HCT116 (cell line): Measurements from ENCODE around the gene GTF2H4. TPM values are rescaled to one million over a fixed set of nuclear protein-coding genes. Genes with fewer than 3 reads are reported as not detected.

Experiments
- ATAC-seq: fragments of 200-7000 bp; cut with Tn5 transposase; 2 replicates; pipeline ENCODE4 v1.9.1; 2020; ENCODE audit warnings: mild to moderate bottlenecking, moderate library complexity
- BruUV-seq: library from RNA; stranded (reverse); fragments of 400-500 nt; replicated peaks from 2 replicates; lab custom pipeline; 2021; lab: Mats Ljungman, UMichigan
- CTCF ChIA-PET: fragments of 300-600 bp; sonication (Branson Sonifier 250); formaldehyde crosslinking; loops from one replicate; lab custom pipeline; 2021; ENCODE audit warnings: antibody characterized with exemption; lab: Charles Lee
- POLR2A ChIA-PET: fragments of 300-600, 350-600 bp; sonication (Branson Sonifier 250); formaldehyde crosslinking; loops from one replicate; lab custom pipeline; 2021; ENCODE audit warnings: antibody characterized with exemption; lab: Charles Lee
- RAD21 ChIA-PET, 2 experiments: fragments of 300-600 bp; sonication (Branson Sonifier 250); formaldehyde crosslinking; loops; one replicate each; lab custom pipeline; 2023; ENCODE audit warnings: low total read pairs in 2 of 2; ENCODE audit not compliant: uncharacterized antibody in 2 of 2, unreplicated experiment in 2 of 2, low non-redundant PET in 1 of 2; lab: Charles Lee
- DNase-seq: peaks from one replicate; pipeline ENCODE4 v3.0.0-alpha.2; 2010; ENCODE audit warnings: low read depth, low spot score
- H2AFZ ChIP-seq: fragments of 200-600 bp; shearing (Covaris generic), sonication (generic); 2 replicates; pipeline ENCODE4 v1.6.1; 2017; ENCODE audit warnings: low read depth, mixed run types, mixed read lengths, antibody characterized with exemption, low read length; ENCODE audit not compliant: poor library complexity, severe bottlenecking
- H3K27ac ChIP-seq: 2 replicates; pipeline ENCODE4 v1.5.1; 2012; ENCODE audit warnings: low read depth, low read length
- H3K27me3 ChIP-seq: fragments of 200-600 bp; sonication (generic); 2 replicates; pipeline ENCODE4 v1.6.1; 2016; ENCODE audit warnings: mixed run types, low read length, mixed read lengths; ENCODE audit not compliant: insufficient read depth
- H3K36me3 ChIP-seq, 2 experiments: fragments of 200-500 bp in 1 of 2; fragments of 200-600 bp in 1 of 2; sonication (Bioruptor generic) in 1 of 2; sonication (generic) in 1 of 2; 2 replicates each; pipeline versions ENCODE4 v1.5.1 to v1.6.1; 2014 to 2016; ENCODE audit warnings: low read length in 2 of 2, inconsistent platforms in 1 of 2, mixed read lengths in 1 of 2, mixed run types in 1 of 2; ENCODE audit not compliant: insufficient read depth in 2 of 2, control insufficient read depth in 1 of 2
- H3K4me1 ChIP-seq, 2 experiments: fragments of 200-600 bp in 1 of 2; sonication (generic) in 1 of 2; 2 replicates each; pipeline versions ENCODE4 v1.5.1 to v1.6.1; 2012 to 2017; ENCODE audit warnings: low read length in 2 of 2, inconsistent platforms in 1 of 2, mild to moderate bottlenecking in 1 of 2, mixed read lengths in 1 of 2, mixed run types in 1 of 2, moderate library complexity in 1 of 2; ENCODE audit not compliant: insufficient read depth in 2 of 2, control insufficient read depth in 1 of 2
- H3K4me2 ChIP-seq: fragments of 200-600 bp; sonication (generic); 2 replicates; pipeline ENCODE4 v1.6.1; 2017; ENCODE audit warnings: mixed run types, low read length, mixed read lengths
- H3K4me3 ChIP-seq, 2 experiments: fragments of 200-600 bp in 1 of 2; sonication (generic) in 1 of 2; replicated peaks in 1 of 2; 2 replicates each; pipeline ENCODE4 v1.5.1; 2011 to 2016; ENCODE audit warnings: low read length in 2 of 2, control low read depth in 1 of 2, low read depth in 1 of 2, mild to moderate bottlenecking in 1 of 2, mixed read lengths in 1 of 2, mixed run types in 1 of 2
- H3K79me2 ChIP-seq: fragments of 200-600 bp; sonication (generic); 2 replicates; pipeline ENCODE4 v1.6.1; 2017; ENCODE audit warnings: mild to moderate bottlenecking, mixed run types, low read length, moderate library complexity, mixed read lengths; ENCODE audit not compliant: insufficient read depth
- H3K9ac ChIP-seq: fragments of 200-600 bp; sonication (generic); 2 replicates; pipeline ENCODE4 v1.6.1; 2016; ENCODE audit warnings: low read length, mixed read lengths
- H3K9me2 ChIP-seq: fragments of 200-600 bp; sonication (generic), shearing (Covaris generic); 2 replicates; pipeline ENCODE4 v1.6.1; 2017; ENCODE audit warnings: mixed run types, mild to moderate bottlenecking, moderate library complexity; ENCODE audit not compliant: insufficient read depth
- H3K9me3 ChIP-seq, 2 experiments: fragments of 200-500 bp in 1 of 2; fragments of 200-600 bp in 1 of 2; sonication (Bioruptor generic) in 1 of 2; sonication (generic) in 1 of 2; 2 replicates each; pipeline ENCODE4 v1.6.1; 2014 to 2017; ENCODE audit warnings: low read length in 2 of 2, mixed read lengths in 2 of 2, inconsistent platforms in 1 of 2, low read depth in 1 of 2, mild to moderate bottlenecking in 1 of 2, mixed run types in 1 of 2, moderate library complexity in 1 of 2; ENCODE audit not compliant: control insufficient read depth in 1 of 2, insufficient read depth in 1 of 2
- H4K20me1 ChIP-seq: fragments of 200-600 bp; sonication (generic), shearing (Covaris generic); 2 replicates; pipeline ENCODE4 v1.6.1; 2017; ENCODE audit warnings: mixed run types, mild to moderate bottlenecking, moderate library complexity; ENCODE audit not compliant: insufficient read depth
- CBX3 ChIP-seq: IDR thresholded peaks from 2 replicates; pipeline ENCODE4 v1.6.1; 2012; ENCODE audit warnings: low read depth
- CTCF ChIP-seq, 3 experiments: fragments of 200-600 bp in 1 of 3; sonication (generic) in 1 of 3; IDR thresholded peaks in 2 of 3; conservative IDR thresholded peaks in 1 of 3; 2 replicates each; pipeline ENCODE4 v1.5.1; 2012 to 2017; ENCODE audit warnings: low read depth in 2 of 3, low read length in 2 of 3, antibody characterized with exemption in 1 of 3, borderline replicate concordance in 1 of 3, control low read depth in 1 of 3, mild to moderate bottlenecking in 1 of 3, mixed read lengths in 1 of 3, mixed run types in 1 of 3, moderate library complexity in 1 of 3; ENCODE audit not compliant: insufficient read depth in 1 of 3
- ELF1 ChIP-seq: IDR thresholded peaks from 2 replicates; pipeline ENCODE4 v1.6.1; 2012; ENCODE audit warnings: low read depth, borderline replicate concordance
- EZH2phosphoT487 ChIP-seq: fragments of 200-600 bp; IDR thresholded peaks from 2 replicates; pipeline ENCODE4 v1.6.1; 2018; ENCODE audit warnings: antibody characterized with exemption, borderline replicate concordance
- RAD21 ChIP-seq: IDR thresholded peaks from 2 replicates; pipeline ENCODE4 v1.6.1; 2012; ENCODE audit warnings: low read depth, mild to moderate bottlenecking
- SIN3A ChIP-seq: IDR thresholded peaks from 2 replicates; pipeline ENCODE4 v1.6.1; 2012; ENCODE audit warnings: low read depth
- SP1 ChIP-seq: IDR thresholded peaks from 2 replicates; pipeline ENCODE4 v1.6.1; 2012; ENCODE audit warnings: low read depth
- SRF ChIP-seq: IDR thresholded peaks from 2 replicates; pipeline ENCODE4 v1.6.1; 2012; ENCODE audit warnings: low read depth
- TCF7L2 ChIP-seq: IDR thresholded peaks from 2 replicates; pipeline ENCODE4 v1.7.0; 2011; ENCODE audit warnings: borderline replicate concordance, inconsistent platforms; ENCODE audit not compliant: insufficient read depth, insufficient read length; ENCODE audit errors: extremely low read depth
- ZBTB33 ChIP-seq: IDR thresholded peaks from 2 replicates; pipeline ENCODE4 v1.6.1; 2011; ENCODE audit warnings: mild to moderate bottlenecking, low read length, moderate library complexity; ENCODE audit not compliant: insufficient replicate concordance; ENCODE audit errors: extremely low read depth
- ZFX ChIP-seq: fragments of 450-650 bp; IDR thresholded peaks from 2 replicates; pipeline ENCODE4 v1.6.1; 2017
- intact Hi-C: fragments of 100-400 bp; cut with micrococcal nuclease; formaldehyde crosslinking; loops from 2 replicates; pipeline ENCODE4 v1.10.0; 2022
- total RNA-seq: library from RNA; stranded (reverse); gene quantifications from one replicate; pipeline ENCODE4 v1.2.1, GENCODE V29; 2021; ENCODE audit not compliant: unreplicated experiment
- TF ChIP-seq, protein P1 (sequence below): IDR thresholded peaks from 2 replicates; pipeline ENCODE4 v1.6.1; 2012

Gene GTF2H4
- total RNA-seq, 1 experiment from 2014 or later: 59.7 TPM

- no peak overlapping the region for H2AFZ ChIP-seq
- H3K27ac ChIP-seq: no peak overlapping the region
- TF ChIP-seq EZH2phosphoT487: no peak
- TF ChIP-seq CTCF (IDR thresholded peaks at IDR 0.05 in 2 of 3, conservative IDR thresholded peaks at IDR 0.05 in 1 of 3; ENCODE audit: borderline replicate concordance in 1 of 3, insufficient read depth in 1 of 3, low read depth in 2 of 3, low read length in 2 of 3): no peak
- TF ChIP-seq SRF: no peak
- TF ChIP-seq ELF1: no peak
- TF ChIP-seq ZFX: no peak
- TF ChIP-seq RAD21: no peak
- TF ChIP-seq, protein P1, sequence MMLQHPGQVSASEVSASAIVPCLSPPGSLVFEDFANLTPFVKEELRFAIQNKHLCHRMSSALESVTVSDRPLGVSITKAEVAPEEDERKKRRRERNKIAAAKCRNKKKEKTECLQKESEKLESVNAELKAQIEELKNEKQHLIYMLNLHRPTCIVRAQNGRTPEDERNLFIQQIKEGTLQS: no peak
- TF ChIP-seq ZBTB33: no peak
- TF ChIP-seq SP1: no peak
- TF ChIP-seq SIN3A: no peak
- no peak for TF ChIP-seq TCF7L2
- TF ChIP-seq CBX3: no peak
- H3K4me3 ChIP-seq: no peak overlapping the region
- no peaks in the 10 kb centered on the region for H3K27me3 ChIP-seq
- no peaks in the 10 kb centered on the region for H3K9me3 ChIP-seq
- CTCF ChIA-PET: no interaction called here
- intact Hi-C loops: no loop called here
- POLR2A ChIA-PET: no interaction called here
- DNase-seq (no peak), ATAC-seq (no peak)
- H3K9ac ChIP-seq: no peak overlapping the region
- no peaks in the 10 kb centered on the region; a peak in 1 of 4 replicates for H3K4me1 ChIP-seq
- no peaks in the 10 kb centered on the region for H3K79me2 ChIP-seq
- H4K20me1 ChIP-seq: no peaks in the 10 kb centered on the region
- no peaks in the 10 kb centered on the region for H3K36me3 ChIP-seq
- BruUV-seq: no TSS peak
- H3K4me2 ChIP-seq: no peak overlapping the region
- RAD21 ChIA-PET: no interaction called here
- H3K9me2 ChIP-seq: no peaks in the 10 kb centered on the region
Measured at GRCh38 chr6:30960907-30961673, 53.1 kb downstream of the GTF2H4 start.
